ENCODE data around the gene INSM1.

Gene INSM1

GRCh38 chr20:20395903-20396568, 28.1 kb downstream of the INSM1 start:
- DNase-seq = no peak

GRCh38 chr20:20396794-20397193, 28.9 kb downstream of the INSM1 start:
- no peak for DNase-seq

- DNase-seq = no peak
Measured at GRCh38 chr20:20398123-20398522, 30.2 kb downstream of the INSM1 start.

- DNase-seq = no peak
Measured at GRCh38 chr20:20399531-20400500, 31.9 kb downstream of the INSM1 start.

GRCh38 chr20:20401991-20402390, 34.1 kb downstream of the INSM1 start:
- no peak for DNase-seq

- DNase-seq = no peak
Measured at GRCh38 chr20:20404633-20405032, 36.7 kb downstream of the INSM1 start.

GRCh38 chr20:20405623-20406022, 37.7 kb downstream of the INSM1 start:
- no peak for DNase-seq

GRCh38 chr20:20406306-20406705, 38.4 kb downstream of the INSM1 start:
- DNase-seq = no peak

- DNase-seq = no peak
Measured at GRCh38 chr20:20407891-20408805, 40.2 kb downstream of the INSM1 start.

GRCh38 chr20:20409331-20409730, 41.4 kb downstream of the INSM1 start:
- DNase-seq = no peak

- peak; percentile 88 for DNase-seq
Measured at GRCh38 chr20:20410678-20411077, 42.8 kb downstream of the INSM1 start.

- DNase-seq = no peak
Measured at GRCh38 chr20:20411402-20411801, 43.5 kb downstream of the INSM1 start.

- DNase-seq = no peak
Measured at GRCh38 chr20:20411836-20412235, 43.9 kb downstream of the INSM1 start.

- DNase-seq = no peak
Measured at GRCh38 chr20:20412750-20413149, 44.8 kb downstream of the INSM1 start.

- DNase-seq = no peak
Measured at GRCh38 chr20:20413810-20414281, 45.9 kb downstream of the INSM1 start.

GRCh38 chr20:20414640-20415220, 46.8 kb downstream of the INSM1 start:
- no peak for DNase-seq

- DNase-seq = no peak
Measured at GRCh38 chr20:20415321-20415720, 47.4 kb downstream of the INSM1 start.

GRCh38 chr20:20417876-20418676, 50.2 kb downstream of the INSM1 start:
- no peak for DNase-seq
